GM18951 (cell line): Measurements from ENCODE around the gene DCAF7.

ENCODE experiments used
- POLR2A ChIP-seq: IDR thresholded peaks from 4 replicates; pipeline ENCODE4 v1.6.1; 2011; ENCODE audit warnings: mild to moderate bottlenecking; ENCODE audit not compliant: insufficient read length, insufficient read depth; ENCODE audit errors: extremely low read depth
- in situ Hi-C: fragments of 300-500 bp; cut with MboI; formaldehyde crosslinking; loops from one replicate; pipeline ENCODE4 v1.12.0; 2022; ENCODE audit warnings: low sequenced_read_pairs, mixed read lengths, inconsistent platforms; ENCODE audit not compliant: unreplicated experiment

Gene DCAF7

DNA sequence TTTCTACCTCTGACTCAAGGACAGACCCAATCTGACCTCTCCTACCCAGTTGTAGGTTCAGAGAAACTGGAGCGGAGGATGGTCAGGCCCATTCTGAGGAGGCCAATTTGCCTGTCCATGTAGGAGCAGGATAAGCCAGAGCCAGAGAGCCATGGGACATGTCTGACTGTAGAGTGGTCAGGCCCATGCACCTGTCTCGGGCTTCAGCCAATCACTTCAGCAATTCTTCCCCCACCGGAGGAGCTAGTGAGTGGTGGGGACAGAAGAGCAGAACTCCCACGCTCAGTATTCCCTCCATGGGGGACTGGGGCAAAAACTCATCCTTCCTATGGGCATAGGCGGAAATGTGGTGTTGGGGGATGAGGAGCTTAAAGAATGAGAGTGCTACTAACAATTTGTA is 14.3 kb downstream of the DCAF7 start:
- in situ Hi-C loops: no loop called here
- no peak for TF ChIP-seq POLR2A

DNA sequence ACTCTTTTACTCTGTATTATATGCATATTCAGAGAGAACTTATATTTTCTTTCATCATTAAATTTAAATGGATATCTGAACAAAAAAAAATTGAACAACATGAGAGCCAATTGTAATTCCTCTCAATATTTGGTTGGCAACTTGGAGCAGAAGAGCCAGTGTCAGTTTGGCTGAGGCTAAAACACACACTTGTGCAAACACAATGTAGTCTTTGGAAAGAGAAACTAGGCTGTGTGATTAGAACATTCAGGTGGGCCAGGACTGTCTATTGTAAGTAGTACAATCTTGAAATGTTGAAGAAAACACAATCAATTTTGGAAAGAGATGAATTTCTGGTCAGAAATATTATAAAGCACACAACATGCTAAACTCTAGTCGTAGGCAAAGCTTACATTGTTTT is 17.0 kb downstream of the DCAF7 start:
- no peak for TF ChIP-seq POLR2A
- in situ Hi-C loops: no loop called here

DNA sequence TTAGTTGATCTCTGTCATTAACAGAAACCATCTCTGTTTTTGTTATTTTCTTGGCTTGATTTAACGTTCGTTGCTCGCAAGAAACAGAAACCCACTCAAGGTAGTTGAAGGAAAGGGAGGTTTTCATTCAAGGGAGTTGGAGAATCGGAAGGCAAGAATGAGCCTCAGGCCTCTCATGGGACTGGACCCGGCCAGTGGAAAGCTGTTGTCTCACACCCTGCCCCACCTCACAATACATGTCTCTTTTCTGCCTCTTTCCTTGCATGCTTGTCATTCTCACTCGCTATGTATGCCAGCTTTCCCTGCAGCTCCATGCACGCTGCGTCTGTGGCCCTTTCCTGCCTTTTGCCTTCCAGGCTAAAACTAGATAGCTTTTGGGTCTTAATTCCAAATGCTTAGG is 18.3 kb downstream of the DCAF7 start:
- in situ Hi-C loops: no loop called here
- no peak for TF ChIP-seq POLR2A

DNA sequence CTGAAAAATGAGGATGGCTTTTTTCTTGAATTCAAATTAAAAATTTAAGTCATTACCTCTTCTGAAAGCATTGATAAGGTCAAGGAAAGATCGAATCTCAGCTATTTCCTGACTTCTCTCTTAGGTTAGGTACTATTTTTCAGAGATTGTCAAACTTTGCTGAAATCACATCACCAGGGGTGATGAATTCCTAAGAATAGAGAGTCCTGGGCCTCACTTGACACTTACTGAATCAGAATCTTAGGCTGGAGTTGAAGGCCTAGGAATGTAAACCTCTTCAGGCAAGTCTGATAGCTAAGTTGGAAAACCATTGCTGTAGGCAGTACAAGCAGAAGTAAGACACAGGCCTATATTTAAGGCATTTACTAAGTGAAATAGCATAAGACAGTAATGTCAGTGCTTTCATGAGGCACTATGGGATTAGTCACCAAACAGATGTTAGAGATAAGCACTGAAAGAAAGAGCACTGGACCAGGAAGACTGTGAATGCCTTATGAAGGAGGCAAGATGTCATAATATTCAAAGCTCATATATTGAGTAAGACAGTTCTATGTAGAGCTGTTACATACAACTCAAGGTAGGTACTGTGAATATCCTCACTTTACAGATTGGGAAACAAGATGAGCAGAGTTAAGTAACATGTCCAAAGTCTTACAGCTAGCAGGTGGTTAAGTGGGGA is 21.5 kb downstream of the DCAF7 start:
- no peak for TF ChIP-seq POLR2A
- in situ Hi-C loops: no loop called here

DNA sequence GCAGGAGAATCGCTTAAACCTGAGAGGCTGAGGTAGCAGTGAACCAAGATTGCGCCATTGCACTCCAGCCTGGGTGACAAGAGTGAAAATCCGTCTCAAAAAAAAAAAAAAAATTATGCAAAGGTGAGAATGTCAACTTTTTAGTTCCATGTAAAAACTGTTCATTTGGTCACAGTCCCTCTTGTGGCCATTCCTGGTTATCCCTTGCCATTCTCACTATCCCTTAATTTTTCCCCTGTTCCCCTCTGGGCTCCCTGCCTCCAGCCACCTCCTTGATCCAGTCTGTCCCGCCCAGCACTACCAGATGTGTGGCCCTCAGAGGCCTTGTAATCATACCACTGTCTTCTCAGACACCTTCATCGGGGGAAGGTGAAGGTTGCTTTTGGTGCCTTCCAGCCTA is 23.4 kb downstream of the DCAF7 start:
- no peak for TF ChIP-seq POLR2A

DNA sequence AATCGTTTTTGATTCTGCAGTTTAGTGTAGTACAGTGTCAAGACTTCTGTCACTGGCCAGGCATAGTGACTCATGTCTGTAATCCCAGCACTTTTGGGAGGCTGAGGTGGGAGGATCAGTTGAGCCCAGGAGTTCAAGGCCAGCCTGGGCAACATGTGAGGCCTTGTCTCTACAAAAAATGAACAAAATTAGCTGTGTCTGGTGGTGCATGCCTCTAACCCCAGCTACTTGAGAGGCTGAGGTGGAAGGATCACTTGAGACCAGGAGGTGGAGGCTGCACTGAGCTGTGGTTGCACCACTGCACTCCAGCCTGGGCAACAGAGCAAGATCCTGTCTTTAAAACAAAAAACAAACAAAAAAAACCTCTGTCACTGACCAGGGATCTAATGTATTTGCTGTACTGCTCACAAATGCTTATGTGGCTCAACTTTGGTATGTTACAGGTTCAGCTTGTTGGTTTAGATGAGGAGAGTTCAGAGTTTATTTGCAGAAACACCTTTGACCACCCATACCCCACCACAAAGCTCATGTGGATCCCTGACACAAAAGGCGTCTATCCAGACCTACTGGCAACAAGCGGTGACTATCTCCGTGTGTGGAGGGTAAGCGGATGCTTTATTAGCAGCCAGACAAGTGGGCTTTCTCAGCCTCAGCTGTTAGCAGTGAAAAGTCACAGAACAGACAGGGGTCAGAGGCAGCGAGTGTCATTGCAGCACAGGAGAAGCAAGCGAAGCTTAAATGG is 27.9 kb downstream of the DCAF7 start:
- in situ Hi-C loops: no loop called here
- no peak for TF ChIP-seq POLR2A

More for the DNA sequence above, 23.4 kb downstream of the DCAF7 start:
- in situ Hi-C loops: no loop called here

DNA sequence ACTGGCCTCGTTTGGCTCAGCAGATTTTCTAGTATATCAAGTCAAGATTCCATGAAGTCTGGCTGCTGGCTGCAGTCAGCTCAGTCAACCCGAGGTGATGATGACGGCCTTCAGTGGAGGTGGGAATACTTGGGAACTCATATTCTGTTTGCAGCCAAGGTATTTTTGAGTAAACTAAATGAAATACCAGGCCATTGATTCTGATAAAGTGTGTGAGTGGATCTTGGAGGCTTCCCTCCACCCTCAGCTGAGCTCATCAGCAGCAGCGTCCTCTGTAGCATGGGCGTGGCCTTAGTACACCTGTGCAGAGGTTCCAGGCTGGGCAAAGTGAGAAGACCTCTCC is 28.5 kb downstream of the DCAF7 start:
- in situ Hi-C loops: no loop called here
- no peak for TF ChIP-seq POLR2A

DNA sequence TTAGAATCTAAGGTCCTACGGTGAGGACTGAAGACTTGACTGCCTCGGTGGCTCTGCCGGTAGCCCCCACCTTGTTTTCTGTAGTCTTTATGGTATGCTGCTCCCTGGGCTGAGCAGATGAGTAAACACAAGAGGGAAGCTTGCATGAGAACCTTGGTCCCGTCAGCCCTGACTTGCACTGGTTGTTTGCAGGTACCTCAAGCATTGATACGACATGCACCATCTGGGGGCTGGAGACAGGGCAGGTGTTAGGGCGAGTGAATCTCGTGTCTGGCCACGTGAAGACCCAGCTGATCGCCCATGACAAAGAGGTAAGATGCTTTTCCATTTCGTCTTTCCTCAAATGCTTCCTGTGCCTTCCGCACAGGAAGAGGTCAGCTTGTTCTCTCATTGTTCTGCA is 29.4 kb downstream of the DCAF7 start:
- in situ Hi-C loops: no loop called here
- TF ChIP-seq POLR2A: no peak

DNA sequence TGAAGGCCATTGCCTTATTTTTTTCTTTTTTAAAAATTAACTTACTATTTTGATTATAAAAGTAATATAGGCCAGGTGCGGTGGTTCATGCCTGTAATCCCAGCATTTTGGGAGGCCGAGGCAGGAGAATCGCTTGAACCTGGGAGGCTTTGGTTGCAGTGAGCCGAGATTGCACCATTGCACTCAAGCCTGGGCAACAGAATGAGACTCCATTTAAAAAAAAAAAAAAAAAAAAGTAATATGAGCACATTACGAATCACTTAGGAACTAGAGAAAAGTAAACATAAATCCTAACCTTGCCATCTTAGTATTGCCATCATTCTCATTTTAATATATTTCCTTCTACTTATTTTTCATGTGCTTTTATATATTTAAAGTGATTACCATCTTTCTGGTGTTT is 37.5 kb downstream of the DCAF7 start:
- TF ChIP-seq POLR2A: no peak
- in situ Hi-C loops: no loop called here

DNA sequence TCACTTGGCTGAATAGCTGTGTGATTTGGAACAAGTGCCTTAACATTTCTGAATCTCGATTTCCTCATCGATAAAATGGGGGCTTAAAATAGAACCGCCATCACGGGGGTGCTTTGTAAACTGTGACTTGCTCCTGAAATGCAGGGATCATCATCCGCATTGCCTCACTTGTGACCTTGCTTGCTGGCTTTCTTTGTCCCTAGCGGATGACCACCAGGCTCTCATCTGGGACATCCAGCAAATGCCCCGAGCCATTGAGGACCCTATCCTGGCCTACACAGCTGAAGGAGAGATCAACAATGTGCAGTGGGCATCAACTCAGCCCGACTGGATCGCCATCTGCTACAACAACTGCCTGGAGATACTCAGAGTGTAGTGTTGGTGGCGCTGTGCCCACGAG is 38.5 kb downstream of the DCAF7 start:
- no peak for TF ChIP-seq POLR2A
- in situ Hi-C loops: no loop called here

DNA sequence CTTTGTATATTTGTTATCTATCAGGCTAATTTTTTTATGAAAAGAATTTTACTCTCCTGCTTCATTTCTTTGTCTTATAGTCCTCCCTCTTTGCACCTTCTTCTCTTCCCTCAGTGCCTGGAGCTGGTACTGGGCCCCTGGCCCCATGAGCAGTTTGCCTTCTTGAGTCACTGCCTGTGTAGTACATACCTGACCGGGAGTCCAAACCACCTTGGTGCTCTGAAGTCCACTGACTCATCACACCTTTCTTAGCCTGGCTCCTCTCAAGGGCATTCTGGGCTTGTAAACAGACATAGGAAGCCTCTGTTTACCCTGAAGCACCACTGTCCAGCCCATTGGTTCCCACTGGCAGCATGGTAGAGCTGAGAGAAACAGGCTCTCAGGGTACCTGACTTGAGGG is 39.4 kb downstream of the DCAF7 start:
- no peak for TF ChIP-seq POLR2A
- in situ Hi-C loops: no loop called here

DNA sequence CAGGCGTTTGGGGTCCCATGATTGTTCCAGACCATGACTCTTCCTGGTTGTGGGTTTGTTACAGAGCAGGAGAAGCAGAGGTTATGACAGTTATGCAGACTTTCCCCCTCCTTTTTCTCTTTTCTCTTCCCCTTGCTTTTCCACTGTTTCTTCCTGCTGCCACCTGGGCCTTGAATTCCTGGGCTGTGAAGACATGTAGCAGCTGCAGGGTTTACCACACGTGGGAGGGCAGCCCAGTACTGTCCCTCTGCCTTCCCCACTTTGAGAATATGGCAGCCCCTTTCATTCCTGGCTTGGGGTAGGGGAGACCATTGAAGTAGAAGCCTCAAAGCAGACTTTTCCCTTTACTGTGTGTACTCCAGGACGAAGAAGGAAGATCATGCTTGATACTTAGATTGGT is 42.5 kb downstream of the DCAF7 start:
- in situ Hi-C loops: no loop called here
- TF ChIP-seq POLR2A: no peak

DNA sequence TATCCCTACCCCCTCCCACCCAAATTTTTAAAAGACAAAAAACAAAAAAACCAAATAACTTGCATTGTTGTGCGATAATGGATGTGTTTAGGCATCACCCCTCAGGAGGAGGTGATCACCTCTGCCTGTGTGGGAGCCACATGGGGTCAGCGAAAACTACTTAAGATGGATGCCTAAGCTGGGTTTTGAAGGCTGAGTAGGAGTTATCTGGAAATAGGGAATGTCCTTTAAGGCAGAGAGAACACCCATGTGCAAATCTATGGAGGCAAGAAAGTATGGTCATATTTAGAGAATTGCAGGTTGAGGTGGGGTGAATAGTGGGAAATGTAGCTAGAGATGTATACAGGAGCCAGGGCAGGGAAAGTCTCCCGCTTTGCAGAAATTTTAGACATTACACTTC is 44.9 kb downstream of the DCAF7 start:
- in situ Hi-C loops: no loop called here
- no peak for TF ChIP-seq POLR2A

DNA sequence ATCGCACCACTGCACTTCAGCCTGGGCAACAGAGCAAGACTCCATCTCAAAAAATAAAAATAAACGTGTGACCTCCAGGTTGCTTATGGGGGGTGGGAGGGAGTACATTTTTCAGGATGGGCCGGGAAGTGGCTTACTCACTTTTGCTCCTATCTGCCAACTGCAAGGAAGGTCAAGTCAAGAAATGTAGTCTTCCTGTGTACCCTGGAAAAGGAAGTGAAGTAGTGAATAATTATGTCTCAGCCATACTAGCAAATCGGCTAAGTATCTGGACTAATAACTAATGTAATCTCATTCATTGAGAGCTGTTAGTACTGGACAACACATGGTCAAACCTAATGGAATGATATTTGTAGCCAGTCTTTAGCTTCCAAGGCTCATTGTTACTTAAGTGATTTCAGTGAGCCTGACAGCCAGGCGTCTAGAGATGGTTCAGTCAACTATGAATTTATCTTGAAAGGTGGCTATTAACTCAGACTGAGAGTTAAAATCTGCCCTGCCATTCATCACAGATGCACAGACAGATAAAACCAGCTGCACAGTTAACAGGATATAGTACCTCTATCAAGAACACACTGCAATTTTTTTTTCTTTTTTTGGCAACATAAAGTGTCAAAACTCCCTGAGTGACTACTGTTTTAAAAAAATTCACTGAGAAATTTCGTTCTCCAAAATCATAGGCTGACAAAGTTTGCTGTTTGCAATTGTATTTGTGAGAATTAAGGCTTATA is 46.7 kb downstream of the DCAF7 start:
- in situ Hi-C loops: no loop called here
- no peak for TF ChIP-seq POLR2A
